GM18508 (cell line): ENCODE data around the gene GET4.

Source experiments
- ATAC-seq: cut with Tn5 transposase; IDR thresholded peaks from one replicate; pipeline ENCODE4 v1.9.1; 2021; ENCODE audit warnings: moderate number of reproducible peaks; ENCODE audit not compliant: insufficient read depth, unreplicated experiment

GET4 gene

GRCh38 chr7:910931-911431 is 34.6 kb downstream of the GET4 start:
- no peak for ATAC-seq

DNA sequence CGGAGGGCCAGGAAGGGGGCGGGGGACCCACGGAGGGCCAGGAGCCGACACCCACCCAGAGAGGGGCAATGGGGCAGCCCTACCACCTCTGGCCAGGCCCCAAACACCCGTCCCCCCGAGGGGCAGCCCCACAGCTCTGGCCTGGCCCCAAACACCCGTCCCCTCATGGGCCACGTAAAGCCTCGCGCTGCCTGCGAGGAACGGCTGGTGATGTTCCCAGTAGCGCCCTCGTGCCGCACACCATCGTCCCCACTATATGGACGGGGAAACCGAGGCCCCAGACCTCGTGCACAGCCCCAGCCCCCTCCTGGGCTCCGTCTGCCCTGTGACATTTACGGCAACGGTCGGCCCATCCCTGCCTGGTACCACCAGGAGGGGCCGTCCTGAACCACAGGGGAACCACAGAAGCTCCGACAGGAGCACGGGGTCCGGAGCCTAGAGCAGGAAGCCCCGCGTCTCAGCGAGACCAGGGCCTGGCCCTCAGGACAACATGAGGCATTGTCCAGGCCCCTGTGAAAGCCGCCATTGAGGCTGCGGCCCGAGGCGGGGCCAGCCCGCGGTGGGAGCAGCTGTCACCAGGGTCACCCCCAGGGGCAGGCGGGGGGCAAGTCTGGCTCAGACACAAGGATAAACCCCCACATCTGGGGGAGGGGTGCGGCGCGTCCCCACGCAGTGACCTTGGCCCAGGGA is 35.6 kb downstream of the GET4 start:
- ATAC-seq: no peak

DNA sequence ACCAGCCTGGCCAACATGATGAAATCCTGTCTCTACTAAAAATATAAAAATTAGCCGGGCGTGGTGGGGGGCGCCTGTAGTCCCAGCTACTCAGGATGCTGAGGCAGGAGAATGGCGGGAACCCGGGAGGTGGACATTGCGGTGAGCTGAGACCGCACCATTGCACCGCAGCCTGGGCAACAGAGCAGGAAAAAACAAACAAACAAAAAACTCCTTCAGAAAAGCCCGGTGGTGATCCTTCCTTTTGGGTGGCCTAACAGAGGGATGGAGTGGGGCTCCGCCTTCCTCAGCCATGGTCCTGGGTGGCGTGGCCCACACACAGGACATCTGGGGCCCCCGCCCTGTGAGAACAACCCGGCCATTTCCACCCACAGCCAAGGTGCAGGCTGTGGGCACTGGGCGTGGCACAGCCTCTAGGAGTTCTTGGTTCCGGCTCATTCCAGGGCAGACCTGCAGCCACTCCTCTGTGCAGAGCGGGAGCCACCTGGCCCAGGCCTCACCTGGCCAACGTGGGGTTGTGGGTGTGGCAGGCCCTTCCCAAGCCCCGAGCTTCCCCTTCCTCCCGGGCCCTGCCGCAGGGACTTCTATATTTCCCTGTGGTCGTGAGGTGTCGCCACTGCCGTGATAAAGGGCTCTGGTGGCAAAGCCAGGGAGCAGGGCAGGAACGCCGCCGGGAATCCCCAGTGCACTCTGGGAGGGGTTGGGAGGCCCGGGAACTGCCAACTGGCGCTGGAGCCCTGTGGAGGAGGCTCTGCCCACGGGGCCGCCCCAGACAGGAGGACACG is 37.6 kb downstream of the GET4 start:
- ATAC-seq: no peak

- no peak for ATAC-seq
These were observed 38.3 kb downstream of the GET4 start for GRCh38 chr7:914521-915194.

DNA sequence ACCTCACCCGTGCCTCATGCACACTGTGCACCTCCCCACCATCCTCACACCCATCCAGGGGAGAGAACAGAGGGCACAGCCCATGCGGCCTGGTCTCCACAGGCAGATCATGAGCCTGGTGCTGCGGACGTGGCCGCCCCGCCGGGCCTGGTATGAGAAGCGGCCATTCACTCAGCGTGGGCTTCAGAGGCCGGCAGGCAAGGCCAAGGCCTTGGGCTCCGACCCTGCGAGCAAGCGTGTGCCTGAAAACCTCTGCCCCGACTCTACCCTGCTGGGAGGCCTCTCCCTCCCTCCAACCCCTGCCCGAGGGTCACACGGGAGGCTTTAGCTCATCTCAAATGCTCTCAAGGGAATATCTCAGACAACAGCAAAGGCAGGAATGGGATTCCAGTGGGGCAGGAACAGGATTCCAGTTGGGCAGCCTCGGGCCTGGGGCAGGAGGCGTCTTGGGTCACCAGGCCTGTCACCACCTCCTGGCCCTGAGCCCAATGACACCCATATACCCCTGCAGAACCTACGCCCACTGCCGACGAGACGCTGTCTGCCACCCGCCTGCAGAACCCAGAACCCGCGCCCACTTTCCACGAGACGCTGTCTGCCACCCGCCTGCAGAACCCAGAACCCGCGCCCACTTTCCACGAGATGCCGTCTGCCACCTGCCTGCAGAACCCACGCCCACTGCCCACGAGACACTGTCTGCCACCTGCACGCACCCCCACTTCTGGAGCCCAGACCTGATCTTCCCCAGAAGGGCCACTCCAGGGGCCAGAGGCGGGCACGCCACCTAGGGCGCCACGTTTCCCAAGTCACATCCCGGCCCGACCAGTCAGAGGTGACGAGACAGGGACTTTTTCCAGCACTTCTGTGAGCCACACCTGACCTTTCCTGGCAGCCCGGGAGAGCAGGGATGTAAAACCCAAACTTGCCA is 39.2 kb downstream of the GET4 start:
- no peak for ATAC-seq

GRCh38 chr7:916291-916941 is 40.1 kb downstream of the GET4 start:
- ATAC-seq: no peak

- ATAC-seq: no peak
These were observed 41.1 kb downstream of the GET4 start for GRCh38 chr7:917255-918117.

DNA sequence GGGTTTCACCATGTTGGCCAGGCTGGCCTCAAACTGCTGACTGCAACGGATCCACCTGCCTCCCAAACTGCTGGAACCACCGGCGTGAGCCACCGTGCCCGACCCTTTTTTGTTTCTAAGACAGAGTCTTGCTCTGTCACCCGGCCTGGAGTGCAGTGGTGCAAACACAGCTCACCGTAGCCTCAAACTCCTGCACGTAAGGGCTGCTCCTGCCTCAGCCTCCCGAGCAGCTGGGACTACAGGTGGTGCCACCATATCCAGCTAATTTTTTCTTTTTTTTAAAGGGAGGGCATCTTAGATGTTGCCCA is 41.7 kb downstream of the GET4 start:
- no peak for ATAC-seq

DNA sequence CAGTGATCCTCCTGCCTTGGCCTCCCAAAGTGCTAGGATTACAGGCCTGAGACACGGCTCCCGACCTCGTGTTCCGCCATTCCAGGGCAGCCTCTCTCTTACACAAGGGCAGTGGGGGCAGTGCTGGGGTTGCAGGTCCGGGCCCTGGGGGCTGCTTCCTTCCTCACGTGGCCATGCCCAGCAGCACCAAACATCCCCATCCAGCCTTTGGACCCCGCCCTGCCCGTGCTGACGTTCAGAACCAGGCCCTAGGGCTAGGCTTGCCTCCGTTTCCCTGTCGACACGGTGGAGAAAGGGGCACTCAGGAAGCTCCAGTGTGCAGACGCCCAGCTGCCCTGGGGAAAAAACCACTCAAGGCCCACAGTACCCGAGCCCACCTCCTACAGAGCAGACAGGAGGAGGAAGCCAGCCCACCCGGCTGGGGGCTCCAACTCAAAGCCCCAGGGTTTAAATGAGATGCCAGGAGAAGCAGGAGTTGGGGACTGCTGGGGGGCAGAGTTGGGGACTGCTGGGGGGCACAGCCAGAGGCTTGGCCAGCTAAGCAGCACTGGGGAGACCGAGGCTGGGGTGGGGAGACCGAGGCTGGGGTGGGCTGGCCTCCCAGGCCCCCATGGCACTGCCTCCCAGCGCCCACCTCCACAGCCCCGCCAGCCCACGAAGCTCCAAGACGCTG is 42.2 kb downstream of the GET4 start:
- no peak for ATAC-seq

- no peak for ATAC-seq
These were observed 42.7 kb downstream of the GET4 start for GRCh38 chr7:919114-919442.

- no peak for ATAC-seq
These were observed 43.6 kb downstream of the GET4 start for GRCh38 chr7:919924-920341.

GRCh38 chr7:920351-921070 is 44.2 kb downstream of the GET4 start:
- ATAC-seq: no peak

DNA sequence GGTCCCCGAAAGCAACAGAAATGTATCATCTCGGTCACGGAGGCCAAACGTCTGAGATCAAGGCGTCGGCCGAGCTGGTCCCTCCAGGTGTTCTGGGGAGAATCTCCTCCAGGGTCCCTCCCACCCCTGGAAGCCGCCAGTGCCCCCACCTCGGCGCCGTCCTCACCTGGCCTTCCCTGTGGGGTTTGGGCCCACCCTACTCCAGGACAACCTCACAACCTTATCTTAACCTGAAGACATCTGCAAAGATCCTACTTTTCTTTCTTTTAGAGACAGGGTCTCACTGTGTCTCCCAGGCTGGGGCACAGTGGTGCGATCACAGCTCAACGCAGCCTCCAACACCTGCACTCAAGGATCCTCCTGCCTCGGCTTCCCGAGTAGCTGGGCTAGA is 44.7 kb downstream of the GET4 start:
- no peak for ATAC-seq

- ATAC-seq: no peak
These were observed 45.4 kb downstream of the GET4 start for GRCh38 chr7:921581-922333.

- no peak for ATAC-seq
These were observed 46.2 kb downstream of the GET4 start for GRCh38 chr7:922334-923107.
